Liver (tissue), 9 donors: Measurements from ENCODE around the gene TMEM214. TPM values are rescaled to one million over a fixed set of nuclear protein-coding genes. Genes with fewer than 3 reads are reported as not detected.

ENCODE experiments used
- DNase-seq: peaks from one replicate; pipeline ENCODE4 v3.0.0-alpha.2; 2017; ENCODE audit warnings: low spot score
- H3K27ac ChIP-seq, 2 donors: one replicate each; pipeline ENCODE4 v1.7.0; 2013; ENCODE audit warnings: inconsistent platforms in 2 of 2, low read length in 2 of 2, control low read depth in 1 of 2, low read depth in 1 of 2, mild to moderate bottlenecking in 1 of 2
- H3K27me3 ChIP-seq, 4 donors: one replicate each; pipeline versions ENCODE4 v1.6.1 to v1.7.0; 2013; ENCODE audit warnings: low read length in 3 of 4, inconsistent platforms in 1 of 4, mild to moderate bottlenecking in 1 of 4, moderate library complexity in 1 of 4; ENCODE audit not compliant: control insufficient read depth in 4 of 4, insufficient read depth in 4 of 4
- H3K36me3 ChIP-seq, 4 donors: one replicate each; pipeline versions ENCODE4 v1.6.1 to v1.7.0; 2013; ENCODE audit warnings: low read length in 3 of 4, mild to moderate bottlenecking in 3 of 4, low read depth in 1 of 4, moderate library complexity in 1 of 4; ENCODE audit not compliant: control insufficient read depth in 4 of 4, insufficient read depth in 3 of 4
- H3K4me1 ChIP-seq, 4 donors: one replicate each; pipeline versions ENCODE4 v1.6.1 to v1.7.0; 2013; ENCODE audit warnings: low read length in 3 of 4, mild to moderate bottlenecking in 3 of 4, moderate library complexity in 1 of 4; ENCODE audit not compliant: control insufficient read depth in 4 of 4, insufficient read depth in 4 of 4
- H3K4me3 ChIP-seq, 3 donors: one replicate each; pipeline versions ENCODE4 v1.6.1 to v1.7.0; 2013; ENCODE audit warnings: low read length in 3 of 3, control low read depth in 1 of 3, low read depth in 1 of 3, mild to moderate bottlenecking in 1 of 3
- H3K9ac ChIP-seq, 2 donors: one replicate each; pipeline ENCODE4 v1.7.0; 2013; ENCODE audit warnings: low read length in 2 of 2, mild to moderate bottlenecking in 2 of 2, moderate library complexity in 2 of 2, control low read depth in 1 of 2, low read depth in 1 of 2
- H3K9me3 ChIP-seq, 4 donors: one replicate each; pipeline versions ENCODE4 v1.6.1 to v1.7.0; 2013; ENCODE audit warnings: low read length in 3 of 4; ENCODE audit not compliant: control insufficient read depth in 4 of 4
- ATF3 ChIP-seq: IDR thresholded peaks from 2 replicates; pipeline ENCODE4 v1.6.1; 2016; ENCODE audit warnings: antibody characterized with exemption
- CTCF ChIP-seq: fragments of 150-350 bp; IDR thresholded peaks from 2 replicates; pipeline ENCODE4 v1.5.1; 2017; ENCODE audit warnings: improper control_type of control experiment, low read depth, low read length; ENCODE audit not compliant: missing input control
- EGR1 ChIP-seq, 2 donors: IDR thresholded peaks; 2 replicates each; pipeline ENCODE4 v1.6.1; 2016 to 2018; ENCODE audit warnings: antibody characterized with exemption in 2 of 2, low read depth in 2 of 2
- FOXA1 ChIP-seq: IDR thresholded peaks from 2 replicates; pipeline ENCODE4 v1.6.1; 2016; ENCODE audit warnings: antibody characterized with exemption
- FOXA2 ChIP-seq: IDR thresholded peaks from 2 replicates; pipeline ENCODE4 v1.6.1; 2016; ENCODE audit warnings: antibody characterized with exemption
- GABPA ChIP-seq, 2 donors: IDR thresholded peaks in 1 of 2; conservative IDR thresholded peaks in 1 of 2; 2 replicates each; pipeline ENCODE4 v1.6.1; 2016; ENCODE audit warnings: antibody characterized with exemption in 2 of 2, mild to moderate bottlenecking in 1 of 2, moderate library complexity in 1 of 2
- HNF4A ChIP-seq, 2 donors: conservative IDR thresholded peaks; 2 replicates each; pipeline ENCODE4 v1.6.1; 2016; ENCODE audit warnings: antibody characterized with exemption in 2 of 2, mild to moderate bottlenecking in 2 of 2
- JUND ChIP-seq, 2 donors: IDR thresholded peaks; 2 replicates each; pipeline ENCODE4 v1.6.1; 2016; ENCODE audit warnings: antibody characterized with exemption in 2 of 2
- NR2F2 ChIP-seq: IDR thresholded peaks from 2 replicates; pipeline ENCODE4 v1.6.1; 2016; ENCODE audit warnings: antibody characterized with exemption
- RAD21 ChIP-seq, 2 donors: IDR thresholded peaks; 2 replicates each; pipeline ENCODE4 v1.6.1; 2016; ENCODE audit warnings: antibody characterized with exemption in 2 of 2, mild to moderate bottlenecking in 2 of 2
- SP1 ChIP-seq: IDR thresholded peaks from 2 replicates; pipeline ENCODE4 v1.6.1; 2018; ENCODE audit warnings: antibody characterized with exemption, mild to moderate bottlenecking
- YY1 ChIP-seq: IDR thresholded peaks from 2 replicates; pipeline ENCODE4 v1.6.1; 2016; ENCODE audit warnings: antibody characterized with exemption, mild to moderate bottlenecking
- ZBTB33 ChIP-seq: IDR thresholded peaks from 2 replicates; pipeline ENCODE4 v1.6.1; 2016; ENCODE audit warnings: antibody characterized with exemption
- WGBS: extraction: QIAGEN DNeasy Blood & Tissue Kit; methylation state at CpG from one replicate; pipeline ENCODE4 v1.1.7; 2013; 5-methylcytosine and 5-hydroxymethylcytosine counted together
- polyA plus RNA-seq, 2 donors: library from polyadenylated mRNA; stranded (reverse) in 1 of 2; unstranded in 1 of 2; fragments of 200-250 nt in 1 of 2; fragments of >200 nt in 1 of 2; fragmentation: Nextera tagmentation in 1 of 2; extraction: Ambion mirVana in 1 of 2; gene quantifications; one replicate each; pipeline versions ENCODE4 v1.2.1 to v1.2.3, GENCODE V29; 2013 to 2015
- total RNA-seq, 2 donors: library from RNA; depleted of rRNA; stranded (reverse); fragments of >200 nt; gene quantifications; one replicate each; pipeline ENCODE4 v1.2.3, GENCODE V29; 2014
- donor health status: healthy.
- donor health status: healthy.
- donor health status: healthy.
- donor health status: healthy.
- donor health status: healthy.

TMEM214 gene
- total and polyA plus RNA-seq, 4 donors = 17.1 to 53.4 (median 38.4) TPM

- H3K36me3 ChIP-seq = no peaks in the 10 kb centered on the region
- no peak for DNase-seq
- no peak for TF ChIP-seq GABPA (IDR thresholded peaks at IDR 0.05 in 1 of 2, conservative IDR thresholded peaks at IDR 0.05 in 1 of 2)
- TF ChIP-seq YY1 = no peak
- TF ChIP-seq JUND (IDR thresholded peaks at IDR 0.05) = no peak
- TF ChIP-seq ZBTB33 = no peak
- no peak for TF ChIP-seq SP1
- no peak for TF ChIP-seq ATF3
- no peak for TF ChIP-seq HNF4A (conservative IDR thresholded peaks at IDR 0.05)
- no peak for TF ChIP-seq FOXA1
- no peak for TF ChIP-seq EGR1 (IDR thresholded peaks at IDR 0.05; ENCODE audit: low read depth in 2 of 2)
- peak overlapping the region in 2 of 3 donors; percentile 63 to 73 for H3K4me3 ChIP-seq
- H3K4me1 ChIP-seq = peaks cover 9 to 68% (median 35%) of the 10 kb centered on the region in 4 donors
- no peaks in the 10 kb centered on the region for H3K9me3 ChIP-seq
- no peaks in the 10 kb centered on the region for H3K27me3 ChIP-seq
- peak overlapping the region in 1 of 2 donors; percentile 87 for H3K27ac ChIP-seq
- 68% methylated on average over 10 of the region's 10 CpGs for WGBS
- H3K9ac ChIP-seq = no peak overlapping the region
These were observed 52.4 kb downstream of the TMEM214 start for GRCh38 chr2:27085062-27085672.

- H3K4me3 ChIP-seq = peak overlapping the region; percentile 46 to 73 (median 63)
- peak; percentile 69 for DNase-seq
- no peak overlapping the region for H3K9ac ChIP-seq
- TF ChIP-seq CTCF (peak; percentile 28), RAD21 (IDR thresholded peaks at IDR 0.05) (peak; percentile 75 to 76), GABPA (IDR thresholded peaks at IDR 0.05 in 1 of 2, conservative IDR thresholded peaks at IDR 0.05 in 1 of 2) (no peak), FOXA2 (no peak), FOXA1 (no peak)
- no peaks in the 10 kb centered on the region for H3K9me3 ChIP-seq
- 3% methylated on average over 38 of the region's 38 CpGs for WGBS
- H3K36me3 ChIP-seq = no peaks in the 10 kb centered on the region
- H3K4me1 ChIP-seq = peaks cover 10 to 65% (median 34%) of the 10 kb centered on the region in 4 donors
- peak overlapping the region; percentile 70 to 87 for H3K27ac ChIP-seq
- H3K27me3 ChIP-seq = no peaks in the 10 kb centered on the region
These were observed 52.9 kb downstream of the TMEM214 start for GRCh38 chr2:27085673-27086089.

- Histone ChIP-seq H3K27ac (peak overlapping the region; percentile 70 to 87), H3K27me3 (no peaks in the 10 kb centered on the region), H3K9me3 (no peaks in the 10 kb centered on the region), H3K4me3 (peak overlapping the region; percentile 46 to 73 (median 63)), H3K36me3 (no peaks in the 10 kb centered on the region), H3K4me1 (peaks cover 10 to 65% (median 36%) of the 10 kb centered on the region in 4 donors), H3K9ac (no peak overlapping the region)
- WGBS = under 1% methylated on average over 81 of the region's 81 CpGs
- DNase-seq = peak; percentile 98
- TF ChIP-seq CTCF (peak; percentile 95), JUND (IDR thresholded peaks at IDR 0.05) (no peak), EGR1 (IDR thresholded peaks at IDR 0.05; ENCODE audit: low read depth in 2 of 2) (no peak), HNF4A (conservative IDR thresholded peaks at IDR 0.05) (no peak), NR2F2 (no peak), ZBTB33 (no peak)
These were observed 53.4 kb downstream of the TMEM214 start for GRCh38 chr2:27086090-27086723.
